OCI-LY7 (cell line): Measurements from ENCODE around the gene AFF2. TPM values are rescaled to one million over a fixed set of nuclear protein-coding genes. Genes with fewer than 3 reads are reported as not detected.
A peak's percentile ranks its signal among the peaks of the same experiment; 100 is the strongest.

Experiments used
- BruUV-seq: library from RNA; stranded (reverse); fragments of 400-500 nt; replicated peaks from 2 replicates; lab custom pipeline; 2021; lab: Mats Ljungman, UMichigan
- CTCF ChIA-PET: fragments of 300-600 bp; sonication (Branson Sonifier 250); formaldehyde crosslinking; loops from one replicate; lab custom pipeline; 2022; ENCODE audit warnings: antibody characterized with exemption; ENCODE audit not compliant: unreplicated experiment; lab: Charles Lee
- POLR2A ChIA-PET: fragments of 300-600 bp; sonication (Branson Sonifier 250); formaldehyde crosslinking; loops from one replicate; lab custom pipeline; 2022; ENCODE audit warnings: antibody characterized with exemption; lab: Charles Lee
- DNase-seq: peaks from one replicate; pipeline ENCODE4 v3.0.0-alpha.2; 2015; ENCODE audit warnings: low spot score
- H2AFZ ChIP-seq: fragments of 200-600 bp; sonication (generic), shearing (Covaris generic); 2 replicates; pipeline ENCODE4 v1.6.1; 2014; ENCODE audit warnings: mild to moderate bottlenecking, antibody characterized with exemption, low read length, moderate library complexity
- H3K27ac ChIP-seq: fragments of 200-600 bp; sonication (generic); 2 replicates; pipeline ENCODE4 v1.5.1; 2014; ENCODE audit warnings: mixed run types, low read depth, mild to moderate bottlenecking, moderate library complexity, low read length, inconsistent platforms; ENCODE audit not compliant: poor library complexity, severe bottlenecking
- H3K36me3 ChIP-seq: fragments of 200-600 bp; sonication (generic); 2 replicates; pipeline ENCODE4 v1.6.1; 2014; ENCODE audit warnings: mild to moderate bottlenecking, antibody characterized with exemption, low read length, moderate library complexity, mixed read lengths; ENCODE audit not compliant: insufficient read depth
- H3K4me1 ChIP-seq: fragments of 200-600 bp; sonication (generic); 2 replicates; pipeline ENCODE4 v1.5.1; 2014; ENCODE audit warnings: mild to moderate bottlenecking, low read length; ENCODE audit not compliant: insufficient read depth, poor library complexity, severe bottlenecking
- H3K4me2 ChIP-seq: fragments of 200-600 bp; sonication (generic); 2 replicates; pipeline ENCODE4 v1.6.1; 2014; ENCODE audit warnings: mild to moderate bottlenecking, low read length
- H3K4me3 ChIP-seq: fragments of 200-600 bp; sonication (generic); 2 replicates; pipeline ENCODE4 v1.5.1; 2014; ENCODE audit warnings: mild to moderate bottlenecking, low read depth, low read length; ENCODE audit not compliant: poor library complexity, severe bottlenecking
- H3K79me2 ChIP-seq: fragments of 200-600 bp; sonication (generic); 2 replicates; pipeline ENCODE4 v1.6.1; 2016; ENCODE audit warnings: low read depth, mild to moderate bottlenecking, low read length, moderate library complexity, mixed read lengths; ENCODE audit not compliant: insufficient read depth
- H3K9me2 ChIP-seq: fragments of 200-600 bp; sonication (generic); 2 replicates; pipeline ENCODE4 v1.6.1; 2016; ENCODE audit warnings: mild to moderate bottlenecking, low read length, mixed read lengths; ENCODE audit not compliant: insufficient read depth
- H3K9me3 ChIP-seq: fragments of 200-600 bp; sonication (generic); 2 replicates; pipeline ENCODE4 v1.6.1; 2014; ENCODE audit warnings: mild to moderate bottlenecking, mixed run types, low read length, mixed read lengths
- H4K20me1 ChIP-seq: fragments of 200-600 bp; sonication (generic); 2 replicates; pipeline ENCODE4 v1.6.1; 2014; ENCODE audit warnings: mild to moderate bottlenecking, antibody characterized with exemption, low read length, moderate library complexity, mixed read lengths; ENCODE audit not compliant: insufficient read depth
- CTCF ChIP-seq: fragments of 200-600 bp; sonication (generic); conservative IDR thresholded peaks from 2 replicates; pipeline ENCODE4 v1.5.1; 2014; ENCODE audit warnings: mild to moderate bottlenecking, antibody characterized with exemption, low read length, moderate library complexity, mixed read lengths
- EZH2phosphoT487 ChIP-seq: fragments of 200-600 bp; sonication (generic); IDR thresholded peaks from 2 replicates; pipeline ENCODE4 v1.6.1; 2018; ENCODE audit warnings: low read depth, borderline replicate concordance, mild to moderate bottlenecking, mixed run types, antibody characterized with exemption, low read length, moderate library complexity, mixed read lengths
- intact Hi-C: fragments of 100-400 bp; cut with micrococcal nuclease; formaldehyde crosslinking; loops from one replicate; pipeline ENCODE4 v1.10.0; 2022; ENCODE audit not compliant: unreplicated experiment
- total RNA-seq, 2 experiments: library from RNA; depleted of rRNA in 1 of 2; stranded (reverse); fragments of >200 nt in 1 of 2; shearing (Covaris generic) in 1 of 2; gene quantifications; 2 replicates each; pipeline ENCODE4 v1.2.3, GENCODE V29; 2014 to 2022

The AFF2 gene
- total RNA-seq, 2 experiments from 2014 or later = 102 to 106 TPM

- H3K4me1 ChIP-seq = peaks cover 31% of the 10 kb centered on the region
- H3K9me3 ChIP-seq = no peaks in the 10 kb centered on the region
- ChIA-PET POLR2A (interaction anchor here (0.8 to 1.2 kb wide), 5 partner anchors 11 to 1007 kb away, joined by 3 to 6 read pairs (median 4); partner anchors contain the start of gene IDS), CTCF (interaction anchor here (0.5 kb wide), 1 partner anchor 287 kb away, joined by 3 read pairs; no protein-coding TSS in a partner anchor)
- no peak for TF ChIP-seq EZH2phosphoT487
- no peak for TF ChIP-seq CTCF
- H3K79me2 ChIP-seq = peaks cover 29% of the 10 kb centered on the region
- DNase-seq = no peak
- peaks cover 13% of the 10 kb centered on the region for H3K36me3 ChIP-seq
- no peaks in the 10 kb centered on the region for H4K20me1 ChIP-seq
- no peak overlapping the region for H3K4me3 ChIP-seq
- H2AFZ ChIP-seq = no peak overlapping the region
- no peaks in the 10 kb centered on the region for H3K9me2 ChIP-seq
- no TSS peak for BruUV-seq
- intact Hi-C loops = no loop called here
- peak overlapping the region; percentile 3 for H3K27ac ChIP-seq
- H3K4me2 ChIP-seq = peak overlapping the region; percentile 88
Observed at GRCh38 chrX:148498067-148498466, 2.4 kb upstream of the AFF2 start.

GRCh38 chrX:148499638-148500422 lies 587 bp upstream of the AFF2 start:
- H2AFZ ChIP-seq = peak overlapping the region; percentile 66
- no peaks in the 10 kb centered on the region for H3K9me2 ChIP-seq
- no TSS peak for BruUV-seq
- TF ChIP-seq CTCF (no peak), EZH2phosphoT487 (no peak)
- no peak for DNase-seq
- peaks cover 48% of the 10 kb centered on the region for H3K4me1 ChIP-seq
- peak overlapping the region; percentile 75 for H3K4me3 ChIP-seq
- peak overlapping the region; percentile 88 for H3K4me2 ChIP-seq
- H3K79me2 ChIP-seq = peaks cover 46% of the 10 kb centered on the region
- ChIA-PET CTCF (interaction anchor here (0.6 kb wide), 1 partner anchor 127 kb away, joined by 6 read pairs; no protein-coding TSS in a partner anchor), POLR2A (interaction anchor here (0.6 to 8.2 kb wide), 5 partner anchors 10 to 41 kb away, joined by 3 to 98 read pairs (median 4); no protein-coding TSS in a partner anchor)
- no peaks in the 10 kb centered on the region for H4K20me1 ChIP-seq
- peak overlapping the region; percentile 57 for H3K27ac ChIP-seq
- H3K36me3 ChIP-seq = peaks cover 18% of the 10 kb centered on the region
- H3K9me3 ChIP-seq = no peaks in the 10 kb centered on the region
- intact Hi-C loops = loop anchor here (2.0 to 5.0 kb wide), 3 partner anchors 77 to 368 kb away; no protein-coding TSS in a partner anchor
